K562 (cell line): ENCODE results near the gene PRKCE. TPM values are rescaled to one million over a fixed set of nuclear protein-coding genes. Genes with fewer than 3 reads are reported as not detected.

ENCODE experiments used
- ATAC-seq: fragments of 200-7000 bp; cut with Tn5 transposase; 3 replicates; pipeline ENCODE4 v1.9.1; 2020; ENCODE audit warnings: moderate library complexity
- BruUV-seq: library from RNA; stranded (reverse); fragments of 400-500 nt; replicated peaks from 2 replicates; lab custom pipeline; 2021; lab: Mats Ljungman, UMichigan
- CTCF ChIA-PET: fragments of 300-600 bp; formaldehyde crosslinking; extraction: SDS; loops from one replicate; lab custom pipeline; 2021; ENCODE audit warnings: low intra/inter-chr PET ratio; lab: Yijun Ruan, JAX
- POLR2A ChIA-PET: fragments of 300-600, 350-650 bp; sonication (Branson Sonifier 250); formaldehyde crosslinking; extraction: SDS; loops from one replicate; lab custom pipeline; 2021; ENCODE audit warnings: antibody characterized with exemption, inconsistent platforms; lab: Yijun Ruan, JAX
- DNase-seq, 4 experiments: peaks; one replicate each; pipeline versions ENCODE4 v3.0.0 to v3.0.0-alpha.2; 2011 to 2018; ENCODE audit warnings: low spot score in 3 of 4, mixed read lengths in 3 of 4; ENCODE audit errors: extremely low read depth in 1 of 4
- FAIRE-seq: peaks from 2 replicates; lab custom pipeline; 2011; peaks lifted over from hg19 to GRCh38; lab: Jason Lieb, UNC
- H2AFZ ChIP-seq: 2 replicates; pipeline ENCODE4 v1.6.0; 2011; ENCODE audit warnings: low read depth, low read length, control low read depth, inconsistent platforms
- H3K27ac ChIP-seq: fragments of 200-600 bp; 3 replicates; pipeline ENCODE4 v1.8.0; 2011; ENCODE audit warnings: low read depth, mild to moderate bottlenecking, control low read depth, inconsistent platforms, low read length, moderate library complexity, mixed read lengths; ENCODE audit errors: extremely low read depth
- H3K27me3 ChIP-seq, 2 experiments: fragments of 300-600 bp in 1 of 2; 2 replicates in 1 of 2; 3 replicates in 1 of 2; pipeline versions ENCODE4 v1.6.0 to v1.8.0; 2011; ENCODE audit warnings: inconsistent platforms in 2 of 2, low read length in 2 of 2, mild to moderate bottlenecking in 1 of 2, mixed read lengths in 1 of 2, moderate library complexity in 1 of 2; ENCODE audit not compliant: control insufficient read depth in 2 of 2, insufficient read depth in 2 of 2
- H3K36me3 ChIP-seq: fragments of 300-600 bp; 3 replicates; pipeline ENCODE4 v1.8.0; 2011; ENCODE audit warnings: mild to moderate bottlenecking, low read length, inconsistent platforms; ENCODE audit not compliant: control insufficient read depth, insufficient read depth
- H3K4me1 ChIP-seq, 2 experiments: fragments of 200-600 bp in 1 of 2; replicated peaks in 1 of 2; 2 replicates in 1 of 2; 3 replicates in 1 of 2; pipeline versions ENCODE4 v1.5.1 to v1.8.0; 2011; ENCODE audit warnings: inconsistent platforms in 2 of 2, low read length in 2 of 2, mild to moderate bottlenecking in 1 of 2, mixed read lengths in 1 of 2, moderate library complexity in 1 of 2; ENCODE audit not compliant: control insufficient read depth in 2 of 2, insufficient read depth in 2 of 2
- H3K4me2 ChIP-seq: 2 replicates; pipeline ENCODE4 v1.6.1; 2011; ENCODE audit warnings: low read length, control low read depth, inconsistent platforms, mixed read lengths; ENCODE audit not compliant: insufficient read depth
- H3K4me3 ChIP-seq: fragments of 200-600 bp; sonication (generic), shearing (Covaris generic); 2 replicates; pipeline ENCODE4 v1.5.1; 2016; ENCODE audit warnings: control low read depth, inconsistent platforms
- H3K79me2 ChIP-seq: fragments of 200-600 bp; 3 replicates; pipeline ENCODE4 v1.8.0; 2011; ENCODE audit warnings: low read length, inconsistent platforms; ENCODE audit not compliant: control insufficient read depth, insufficient read depth
- H3K9ac ChIP-seq, 2 experiments: 2 replicates each; pipeline versions ENCODE4 v1.6.0 to v1.6.1; 2011; ENCODE audit warnings: low read depth in 2 of 2, low read length in 2 of 2, control low read depth in 1 of 2, inconsistent platforms in 1 of 2, mild to moderate bottlenecking in 1 of 2, mixed read lengths in 1 of 2; ENCODE audit not compliant: insufficient read depth in 1 of 2
- H3K9me1 ChIP-seq: one replicate; pipeline ENCODE4 v1.6.0; 2011; ENCODE audit warnings: inconsistent platforms, mild to moderate bottlenecking, low read length, moderate library complexity; ENCODE audit not compliant: control insufficient read depth, insufficient read depth
- H3K9me3 ChIP-seq: replicated peaks from 2 replicates; pipeline ENCODE4 v1.5.1; 2011; ENCODE audit warnings: low read depth, low read length, inconsistent platforms; ENCODE audit not compliant: control insufficient read depth, insufficient read depth
- H4K20me1 ChIP-seq: replicated peaks from 2 replicates; pipeline ENCODE4 v1.6.1; 2011; ENCODE audit warnings: low read length, inconsistent platforms, mixed read lengths; ENCODE audit not compliant: control insufficient read depth, insufficient read depth
- CGGBP1 ChIP-seq: fragments of 250-450 bp; sonication (Bioruptor Pico); IDR thresholded peaks from 2 replicates; pipeline ENCODE4 v1.9.0; 2021; ENCODE audit warnings: mild to moderate bottlenecking
- FOSL1 ChIP-seq: fragments of 200-800 bp; sonication (Bioruptor generic); conservative IDR thresholded peaks from 2 replicates; pipeline ENCODE4 v1.6.1; 2016; ENCODE audit warnings: missing genetic modification characterization, missing compliant biosample characterization
- RFX1 ChIP-seq: fragments of 450-650 bp; IDR thresholded peaks from 2 replicates; pipeline ENCODE4 v1.6.1; 2016; ENCODE audit warnings: mild to moderate bottlenecking, moderate library complexity
- XRCC3 ChIP-seq: fragments of 450-650 bp; IDR thresholded peaks from 2 replicates; pipeline ENCODE4 v1.6.1; 2017; ENCODE audit warnings: mild to moderate bottlenecking, moderate library complexity
- ZBED1 ChIP-seq: IDR thresholded peaks from 2 replicates; pipeline ENCODE4 v1.6.1; 2014
- ZKSCAN3 ChIP-seq: fragments of 250-450 bp; sonication (Bioruptor Pico); IDR thresholded peaks from 2 replicates; pipeline ENCODE4 v1.4.0; 2020
- WGBS: fragments of 100-300 bp; shearing (Covaris generic); methylation state at CpG from one replicate; pipeline ENCODE4 v1.1.6; 2016; ENCODE audit warnings: low coverage, mixed read lengths; ENCODE audit not compliant: insufficient coverage; ENCODE audit errors: missing lambda C conversion rate; 5-methylcytosine and 5-hydroxymethylcytosine counted together
- in situ Hi-C: fragments of 300-500 bp; cut with MboI; formaldehyde crosslinking; loops from 4 replicates; pipeline ENCODE4 v1.15.0; 2018; ENCODE audit warnings: inconsistent platforms, mixed read lengths
- intact Hi-C: fragments of 100-400 bp; cut with micrococcal nuclease; formaldehyde crosslinking; loops from 2 replicates; pipeline ENCODE4 v1.14.2; 2022
- polyA plus RNA-seq, 8 experiments: library from polyadenylated mRNA; depleted of rRNA in 4 of 8; stranded (reverse) in 5 of 8; unstranded in 3 of 8; fragments of >200 nt; fragmentation: Nextera tagmentation in 2 of 8; fragmentation: Illumina TruSeq in 1 of 8; extraction: Ambion mirVana in 2 of 8; extraction: Trizol in 1 of 8; gene quantifications; 2 replicates each; pipeline versions ENCODE4 v1.2.1 to v1.2.3, GENCODE V29; 2011 to 2014; ENCODE audit warnings: inconsistent platforms in 1 of 8, missing spikeins in 1 of 8
- total RNA-seq, 7 experiments: library from RNA; depleted of rRNA in 6 of 7; stranded (reverse); fragments of >200 nt in 6 of 7; fragmentation: Illumina TruSeq in 2 of 7; extraction: Trizol in 2 of 7; gene quantifications; 2 replicates each; pipeline versions ENCODE4 v1.2.1 to v1.2.3, GENCODE V29; 2011 to 2021; ENCODE audit warnings: low replicate concordance in 1 of 7
- TF ChIP-seq, protein P1 (sequence below): fragments of 450-650 bp; IDR thresholded peaks from 2 replicates; pipeline ENCODE4 v1.6.1; 2018; ENCODE audit not compliant: partially characterized antibody

Gene PRKCE
- total and polyA plus RNA-seq, 9 of the 15 experiments (the other 6 are each of a cell fraction or from before 2014, with no cell fraction given), result 0.06 to 1.0 (median 0.22) TPM; not detected in 1

DNA sequence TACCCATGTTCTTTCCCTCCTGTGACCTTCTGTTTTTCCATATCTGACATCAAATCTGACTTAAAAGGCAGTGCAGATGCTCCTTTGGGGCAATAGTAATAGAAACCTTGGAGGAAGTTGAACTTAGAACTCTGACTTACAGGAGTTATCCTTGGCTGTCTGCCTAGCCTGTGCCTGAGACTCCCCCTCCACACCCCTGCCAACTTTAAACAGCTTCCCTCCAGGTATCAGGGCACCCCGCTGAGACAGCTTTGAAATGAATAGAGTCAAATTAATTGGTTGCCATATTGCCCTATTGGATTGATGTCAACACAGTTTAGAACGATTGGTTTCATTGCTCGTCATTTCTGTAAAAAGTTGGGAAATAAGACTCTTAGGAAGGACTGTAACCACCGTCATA lies 322.0 kb downstream of the PRKCE start (continued):
- TF ChIP-seq, protein P1, sequence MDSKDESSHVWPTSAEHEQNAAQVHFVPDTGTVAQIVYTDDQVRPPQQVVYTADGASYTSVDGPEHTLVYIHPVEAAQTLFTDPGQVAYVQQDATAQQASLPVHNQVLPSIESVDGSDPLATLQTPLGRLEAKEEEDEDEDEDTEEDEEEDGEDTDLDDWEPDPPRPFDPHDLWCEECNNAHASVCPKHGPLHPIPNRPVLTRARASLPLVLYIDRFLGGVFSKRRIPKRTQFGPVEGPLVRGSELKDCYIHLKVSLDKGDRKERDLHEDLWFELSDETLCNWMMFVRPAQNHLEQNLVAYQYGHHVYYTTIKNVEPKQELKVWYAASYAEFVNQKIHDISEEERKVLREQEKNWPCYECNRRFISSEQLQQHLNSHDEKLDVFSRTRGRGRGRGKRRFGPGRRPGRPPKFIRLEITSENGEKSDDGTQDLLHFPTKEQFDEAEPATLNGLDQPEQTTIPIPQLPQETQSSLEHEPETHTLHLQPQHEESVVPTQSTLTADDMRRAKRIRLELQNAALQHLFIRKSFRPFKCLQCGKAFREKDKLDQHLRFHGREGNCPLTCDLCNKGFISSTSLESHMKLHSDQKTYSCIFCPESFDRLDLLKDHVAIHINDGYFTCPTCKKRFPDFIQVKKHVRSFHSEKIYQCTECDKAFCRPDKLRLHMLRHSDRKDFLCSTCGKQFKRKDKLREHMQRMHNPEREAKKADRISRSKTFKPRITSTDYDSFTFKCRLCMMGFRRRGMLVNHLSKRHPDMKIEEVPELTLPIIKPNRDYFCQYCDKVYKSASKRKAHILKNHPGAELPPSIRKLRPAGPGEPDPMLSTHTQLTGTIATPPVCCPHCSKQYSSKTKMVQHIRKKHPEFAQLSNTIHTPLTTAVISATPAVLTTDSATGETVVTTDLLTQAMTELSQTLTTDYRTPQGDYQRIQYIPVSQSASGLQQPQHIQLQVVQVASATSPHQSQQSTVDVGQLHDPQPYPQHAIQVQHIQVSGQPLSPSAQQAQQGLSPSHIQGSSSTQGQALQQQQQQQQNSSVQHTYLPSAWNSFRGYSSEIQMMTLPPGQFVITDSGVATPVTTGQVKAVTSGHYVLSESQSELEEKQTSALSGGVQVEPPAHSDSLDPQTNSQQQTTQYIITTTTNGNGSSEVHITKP, result no peak
- TF ChIP-seq FOSL1 (tag), result no peak
- no peak for TF ChIP-seq RFX1
- no peak for TF ChIP-seq XRCC3
- TF ChIP-seq ZBED1, result no peak

GRCh38 chr2:45974056-45974455 lies 322.6 kb downstream of the PRKCE start:
- FAIRE-seq (no peak), DNase-seq (no peak), ATAC-seq (no peak)
- Histone ChIP-seq H3K27me3 (peaks cover 10 to 45% of the 10 kb centered on the region in 2 experiments; a peak in 2 of 5 replicates), H4K20me1 (0 out of 2 replicates have a peak, but pooled peaks cover 4% of the 10 kb centered on the region), H2AFZ (no peak overlapping the region), H3K4me2 (no peak overlapping the region), H3K79me2 (no peaks in the 10 kb centered on the region), H3K36me3 (no peaks in the 10 kb centered on the region), H3K9ac (no peak overlapping the region), H3K27ac (no peak overlapping the region), H3K4me1 (no peaks in the 10 kb centered on the region), H3K4me3 (no peak overlapping the region), H3K9me3 (no peaks in the 10 kb centered on the region), H3K9me1 (no peaks in the 10 kb centered on the region)
- no peak for TF ChIP-seq ZKSCAN3 (CRISPR knock-in tag)
- no peak for TF ChIP-seq CGGBP1 (CRISPR knock-in tag)
- in situ Hi-C loops, result no loop called here
- WGBS, result 0% methylated on average over 4 of the region's 4 CpGs
- ChIA-PET POLR2A (no interaction called here), CTCF (no interaction called here)
- no TSS peak for BruUV-seq
- intact Hi-C loops, result no loop called here
